HEK293T (cell line): Measurements from ENCODE around the gene SPDYE1.
"Not testable (repeated sequence)": the region's sequence is repeated elsewhere in the genome, so short reads cannot be mapped to it uniquely, and the experiment has no call there.

Source experiments
- ARNT ChIP-seq: fragments of 450-650 bp; IDR thresholded peaks from 2 replicates; pipeline ENCODE4 v1.6.1; 2017; ENCODE audit warnings: mild to moderate bottlenecking
- BHLHE40 ChIP-seq: fragments of 450-650 bp; IDR thresholded peaks from 2 replicates; pipeline ENCODE4 v1.6.1; 2016; ENCODE audit warnings: mild to moderate bottlenecking, moderate library complexity, borderline replicate concordance
- CTBP1 ChIP-seq: fragments of 450-650 bp; IDR thresholded peaks from 2 replicates; pipeline ENCODE4 v1.6.1; 2016; ENCODE audit warnings: borderline replicate concordance
- ELF4 ChIP-seq: fragments of 450-650 bp; IDR thresholded peaks from 2 replicates; pipeline ENCODE4 v1.6.1; 2017; ENCODE audit warnings: antibody characterized with exemption
- FOXA1 ChIP-seq: fragments of 450-650 bp; IDR thresholded peaks from 2 replicates; pipeline ENCODE4 v1.6.1; 2016; ENCODE audit warnings: mild to moderate bottlenecking
- FOXK2 ChIP-seq: fragments of 450-650 bp; IDR thresholded peaks from 2 replicates; pipeline ENCODE4 v1.6.1; 2016; ENCODE audit warnings: mild to moderate bottlenecking
- FOXM1 ChIP-seq: fragments of 450-650 bp; IDR thresholded peaks from 2 replicates; pipeline ENCODE4 v1.6.1; 2017; ENCODE audit warnings: mild to moderate bottlenecking, borderline replicate concordance
- L3MBTL2 ChIP-seq: fragments of 450-650 bp; conservative IDR thresholded peaks from 2 replicates; pipeline ENCODE4 v1.6.1; 2016; ENCODE audit warnings: mild to moderate bottlenecking
- NFRKB ChIP-seq: fragments of 450-650 bp; IDR thresholded peaks from 2 replicates; pipeline ENCODE4 v1.6.1; 2016; ENCODE audit warnings: mild to moderate bottlenecking, moderate library complexity
- PKNOX1 ChIP-seq: fragments of 450-650 bp; IDR thresholded peaks from 2 replicates; pipeline ENCODE4 v1.6.1; 2016
- SP1 ChIP-seq: fragments of 450-650 bp; IDR thresholded peaks from 2 replicates; pipeline ENCODE4 v1.6.1; 2017
- SUZ12 ChIP-seq: fragments of 450-650 bp; IDR thresholded peaks from 2 replicates; pipeline ENCODE4 v1.6.1; 2016; ENCODE audit warnings: mild to moderate bottlenecking
- ZNF384 ChIP-seq: fragments of 450-650 bp; IDR thresholded peaks from 2 replicates; pipeline ENCODE4 v1.6.1; 2016

- not testable (repeated sequence) for TF ChIP-seq NFRKB, SP1, FOXK2, ZNF384, FOXA1, CTBP1, FOXM1, BHLHE40, PKNOX1, ELF4, SUZ12, ARNT, L3MBTL2
Measured at GRCh38 chr7:44019825-44020224, 22.1 kb downstream of the SPDYE1 start.
